ENCODE results near the gene MYRF.

Gene MYRF

GRCh38 chr11:61754534-61755482 is 2.4 kb downstream of the MYRF start:
- no peak overlapping the region for H3K4me3 ChIP-seq (ENCODE audit: low read length, poor library complexity, severe bottlenecking)
- peaks cover 19% of the 10 kb centered on the region for H3K4me1 ChIP-seq (ENCODE audit: insufficient read depth, low read length, poor library complexity, severe bottlenecking)
- no peaks in the 10 kb centered on the region for H3K79me2 ChIP-seq (ENCODE audit: insufficient read depth, low read length)
- H3K36me3 ChIP-seq (ENCODE audit: insufficient read depth, low read length): no peaks in the 10 kb centered on the region
- H3K9me3 ChIP-seq (ENCODE audit: insufficient read depth, low read depth, low read length): no peaks in the 10 kb centered on the region
- no peak overlapping the region for H3K4me2 ChIP-seq (ENCODE audit: low read depth, low read length, poor library complexity, severe bottlenecking)
- H4K20me1 ChIP-seq (ENCODE audit: insufficient read depth, low read length, poor library complexity, severe bottlenecking): no peaks in the 10 kb centered on the region
- H2AFZ ChIP-seq (ENCODE audit: low read length): no peak overlapping the region
- TF ChIP-seq CTCF (conservative IDR thresholded peaks at IDR 0.05; ENCODE audit: low read length): no peak
- no peak for TF ChIP-seq EZH2phosphoT487 (IDR thresholded peaks at IDR 0.05; ENCODE audit: borderline replicate concordance)
- no peaks in the 10 kb centered on the region for H3F3A ChIP-seq (ENCODE audit: low read depth)
- H3K9ac ChIP-seq (ENCODE audit: low read depth, low read length, poor library complexity, severe bottlenecking): no peak overlapping the region
- H3K9me2 ChIP-seq (replicated peaks; ENCODE audit: low read depth, low read length): no peaks in the 10 kb centered on the region
- no peaks in the 10 kb centered on the region for H3K27me3 ChIP-seq (ENCODE audit: insufficient read depth, low read length, poor library complexity, severe bottlenecking)

DNA sequence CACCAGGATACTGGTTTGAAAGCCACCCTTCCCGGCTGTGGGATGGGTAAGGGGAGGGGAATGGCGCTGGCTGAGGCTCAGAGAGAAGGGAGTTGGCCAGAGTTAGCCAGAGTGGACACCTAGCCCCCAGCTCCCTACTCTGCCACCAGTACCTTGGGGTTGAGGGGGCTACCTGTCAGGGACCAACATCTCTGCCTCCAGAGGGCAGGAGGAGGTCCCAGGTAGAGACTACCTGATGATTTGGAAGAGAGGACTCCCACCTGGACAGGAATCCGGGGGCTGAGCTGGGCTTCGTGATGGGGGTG is 3.7 kb downstream of the MYRF start:
- Histone ChIP-seq H3K4me2 (ENCODE audit: low read depth, low read length, poor library complexity, severe bottlenecking) (peak overlapping the region; percentile 82), H3K36me3 (ENCODE audit: insufficient read depth, low read length) (no peaks in the 10 kb centered on the region), H2AFZ (ENCODE audit: low read length) (peak overlapping the region; percentile 53; the same call in 1 of the 2 replicates), H3K27me3 (ENCODE audit: insufficient read depth, low read length, poor library complexity, severe bottlenecking) (no peaks in the 10 kb centered on the region), H3K4me3 (ENCODE audit: low read length, poor library complexity, severe bottlenecking) (peak overlapping the region; percentile 52), H3K9me2 (replicated peaks; ENCODE audit: low read depth, low read length) (no peaks in the 10 kb centered on the region), H4K20me1 (ENCODE audit: insufficient read depth, low read length, poor library complexity, severe bottlenecking) (no peaks in the 10 kb centered on the region), H3K4me1 (ENCODE audit: insufficient read depth, low read length, poor library complexity, severe bottlenecking) (peaks cover 19% of the 10 kb centered on the region), H3K9ac (ENCODE audit: low read depth, low read length, poor library complexity, severe bottlenecking) (peak overlapping the region; percentile 76), H3K79me2 (ENCODE audit: insufficient read depth, low read length) (no peaks in the 10 kb centered on the region), H3K9me3 (ENCODE audit: insufficient read depth, low read depth, low read length) (no peaks in the 10 kb centered on the region), H3F3A (ENCODE audit: low read depth) (no peaks in the 10 kb centered on the region)
- TF ChIP-seq CTCF (conservative IDR thresholded peaks at IDR 0.05; ENCODE audit: low read length) (no peak), EZH2phosphoT487 (IDR thresholded peaks at IDR 0.05; ENCODE audit: borderline replicate concordance) (no peak)

GRCh38 chr11:61756452-61757212 is 4.2 kb downstream of the MYRF start:
- peak overlapping the region; percentile 53 for H2AFZ ChIP-seq (ENCODE audit: low read length)
- peaks cover 19% of the 10 kb centered on the region for H3K4me1 ChIP-seq (ENCODE audit: insufficient read depth, low read length, poor library complexity, severe bottlenecking)

More at GRCh38 chr11:61756452-61757212, 4.2 kb downstream of the MYRF start:
- Histone ChIP-seq H3K27me3 (ENCODE audit: insufficient read depth, low read length, poor library complexity, severe bottlenecking) (no peaks in the 10 kb centered on the region), H3K4me2 (ENCODE audit: low read depth, low read length, poor library complexity, severe bottlenecking) (peak overlapping the region; percentile 82), H3K9me3 (ENCODE audit: insufficient read depth, low read depth, low read length) (no peaks in the 10 kb centered on the region), H3F3A (ENCODE audit: low read depth) (no peaks in the 10 kb centered on the region), H3K79me2 (ENCODE audit: insufficient read depth, low read length) (no peaks in the 10 kb centered on the region), H4K20me1 (ENCODE audit: insufficient read depth, low read length, poor library complexity, severe bottlenecking) (no peaks in the 10 kb centered on the region), H3K4me3 (ENCODE audit: low read length, poor library complexity, severe bottlenecking) (peak overlapping the region; percentile 52), H3K9me2 (replicated peaks; ENCODE audit: low read depth, low read length) (no peaks in the 10 kb centered on the region), H3K36me3 (ENCODE audit: insufficient read depth, low read length) (no peaks in the 10 kb centered on the region), H3K9ac (ENCODE audit: low read depth, low read length, poor library complexity, severe bottlenecking) (peak overlapping the region; percentile 76)
- no peak for TF ChIP-seq EZH2phosphoT487 (IDR thresholded peaks at IDR 0.05; ENCODE audit: borderline replicate concordance)
- TF ChIP-seq CTCF (conservative IDR thresholded peaks at IDR 0.05; ENCODE audit: low read length): no peak
